CD4-positive, alpha-beta T cell (primary cell): Measurements from ENCODE around the gene PPP1R13B. TPM values are rescaled to one million over a fixed set of nuclear protein-coding genes. Genes with fewer than 3 reads are reported as not detected.

Experiments
- ATAC-seq: fragments of 200-7000 bp; cut with Tn5 transposase; one replicate; pipeline ENCODE4 v1.10.0; 2022; ENCODE audit warnings: mild to moderate bottlenecking; ENCODE audit not compliant: poor library complexity
- CTCF ChIA-PET: fragments of 350-600 bp; sonication (Branson Sonifier 250); formaldehyde crosslinking; loops from one replicate; lab custom pipeline; 2021; ENCODE audit warnings: antibody characterized with exemption, inconsistent platforms; lab: Charles Lee
- POLR2A ChIA-PET: fragments of 350-600 bp; sonication (Branson Sonifier 250); formaldehyde crosslinking; loops from one replicate; lab custom pipeline; 2021; ENCODE audit warnings: antibody characterized with exemption, inconsistent platforms; lab: Charles Lee
- DNase-seq, 14 experiments: peaks; one replicate each; pipeline ENCODE4 v3.0.0-alpha.2; 2013 to 2020; ENCODE audit warnings: mixed read lengths in 2 of 14
- H3K27ac ChIP-seq, 2 donors: one replicate each; pipeline versions ENCODE4 v1.5.1 to v1.7.0; 2013; ENCODE audit warnings: low read length in 2 of 2, low read depth in 1 of 2, mild to moderate bottlenecking in 1 of 2
- H3K27me3 ChIP-seq, 2 experiments: 1 replicate in 1 of 2; 2 replicates in 1 of 2; pipeline versions ENCODE4 v1.6.1 to v1.7.0; 2013; ENCODE audit warnings: low read length in 2 of 2, control low read depth in 1 of 2, mild to moderate bottlenecking in 1 of 2, moderate library complexity in 1 of 2; ENCODE audit not compliant: insufficient read depth in 2 of 2, control insufficient read depth in 1 of 2
- H3K36me3 ChIP-seq: one replicate; pipeline ENCODE4 v1.6.1; 2013; ENCODE audit warnings: low read length, control low read depth; ENCODE audit not compliant: insufficient read depth
- H3K4me1 ChIP-seq: one replicate; pipeline ENCODE4 v1.6.1; 2013; ENCODE audit warnings: low read length, control low read depth; ENCODE audit not compliant: insufficient read depth
- H3K4me3 ChIP-seq: one replicate; pipeline ENCODE4 v1.5.1; 2013; ENCODE audit warnings: mild to moderate bottlenecking, low read length, moderate library complexity
- H3K9me3 ChIP-seq, 2 experiments: 1 replicate in 1 of 2; 2 replicates in 1 of 2; pipeline versions ENCODE4 v1.6.1 to v1.7.0; 2013; ENCODE audit warnings: low read length in 2 of 2, mild to moderate bottlenecking in 2 of 2, control low read depth in 1 of 2, moderate library complexity in 1 of 2; ENCODE audit not compliant: control insufficient read depth in 1 of 2, insufficient read depth in 1 of 2
- H3K27ac Mint-ChIP-seq: one replicate; pipeline ENCODE4 v1.8.0; 2020; ENCODE audit warnings: mixed read lengths
- H3K27me3 Mint-ChIP-seq: one replicate; pipeline ENCODE4 v1.8.0; 2021; ENCODE audit warnings: mixed read lengths
- H3K36me3 Mint-ChIP-seq: one replicate; pipeline ENCODE4 v1.8.0; 2021; ENCODE audit warnings: low read depth, mixed read lengths
- H3K4me1 Mint-ChIP-seq: one replicate; pipeline ENCODE4 v1.8.0; 2021; ENCODE audit warnings: low read depth, mixed read lengths
- H3K4me3 Mint-ChIP-seq: one replicate; pipeline ENCODE4 v1.8.0; 2020; ENCODE audit warnings: mild to moderate bottlenecking, mixed read lengths
- H3K9me3 Mint-ChIP-seq: one replicate; pipeline ENCODE4 v1.8.0; 2020; ENCODE audit warnings: mixed read lengths
- CTCF ChIP-seq: fragments of 200-600 bp; IDR thresholded peaks from one replicate; pipeline ENCODE4 v1.8.0; 2022; ENCODE audit warnings: antibody characterized with exemption, mild to moderate bottlenecking
- intact Hi-C, 2 experiments: fragments of 100-400 bp; cut with DNase I in 1 of 2; cut with micrococcal nuclease in 1 of 2; formaldehyde crosslinking; loops; one replicate each; pipeline versions ENCODE4 v1.15.1 to v1.9.0; 2023 to 2025; cut with DNase I, micrococcal nuclease
- total RNA-seq, 174 experiments: library from RNA in 2 of 174; stranded (reverse) in 2 of 174; gene quantifications; one replicate each; pipeline ENCODE4 v1.2.3 and lab custom pipeline; 2021 to 2026

Gene PPP1R13B
- total RNA-seq, 2 experiments from 2014 or later, result 14.3 to 14.4 TPM

- Mint-ChIP-seq H3K4me1 (peaks cover 4% of the 10 kb centered on the region), H3K4me3 (no peak overlapping the region), H3K27me3 (no peaks in the 10 kb centered on the region), H3K36me3 (peaks cover 61% of the 10 kb centered on the region), H3K27ac (no peak overlapping the region), H3K9me3 (no peaks in the 10 kb centered on the region)
- Histone ChIP-seq H3K9me3 (no peaks in the 10 kb centered on the region), H3K27me3 (no peaks in the 10 kb centered on the region), H3K36me3 (peaks cover 73% of the 10 kb centered on the region), H3K4me3 (no peak overlapping the region), H3K4me1 (peaks cover 7% of the 10 kb centered on the region), H3K27ac (no peak overlapping the region)
- DNase-seq, result no peak
- no peak for TF ChIP-seq CTCF
- intact Hi-C loops, result no loop called here
- POLR2A ChIA-PET, result no interaction called here
- no peak for ATAC-seq
- CTCF ChIA-PET, result interaction anchor here (0.7 kb wide), 1 partner anchor 60 kb away, joined by 4 read pairs; no protein-coding TSS in a partner anchor
These were observed 151.9 kb downstream of the PPP1R13B start for GRCh38 chr14:103695296-103696069.

- no peaks in the 10 kb centered on the region for H3K9me3 ChIP-seq
- Mint-ChIP-seq H3K27me3 (no peaks in the 10 kb centered on the region), H3K4me1 (peaks cover 4% of the 10 kb centered on the region), H3K36me3 (peaks cover 64% of the 10 kb centered on the region), H3K27ac (no peak overlapping the region), H3K9me3 (no peaks in the 10 kb centered on the region), H3K4me3 (no peak overlapping the region)
- intact Hi-C loops, result no loop called here
- no peak for DNase-seq
- ChIA-PET POLR2A (no interaction called here), CTCF (no interaction called here)
- H3K4me3 ChIP-seq, result no peak overlapping the region
- no peaks in the 10 kb centered on the region for H3K27me3 ChIP-seq
- no peak for TF ChIP-seq CTCF
- peaks cover 7% of the 10 kb centered on the region for H3K4me1 ChIP-seq
- ATAC-seq, result no peak
- no peak overlapping the region for H3K27ac ChIP-seq
- H3K36me3 ChIP-seq, result peaks cover 69% of the 10 kb centered on the region
These were observed 152.8 kb downstream of the PPP1R13B start for GRCh38 chr14:103694572-103695026.

GRCh38 chr14:103693515-103693914 lies 153.9 kb downstream of the PPP1R13B start:
- no peak for TF ChIP-seq CTCF
- no peaks in the 10 kb centered on the region for H3K27me3 Mint-ChIP-seq
- ChIA-PET CTCF (no interaction called here), POLR2A (no interaction called here)
- Histone ChIP-seq H3K36me3 (peaks cover 70% of the 10 kb centered on the region), H3K27ac (no peak overlapping the region), H3K27me3 (no peaks in the 10 kb centered on the region), H3K9me3 (no peaks in the 10 kb centered on the region), H3K4me1 (peaks cover 7% of the 10 kb centered on the region), H3K4me3 (no peak overlapping the region)
- H3K27ac Mint-ChIP-seq, result no peak overlapping the region
- ATAC-seq (no peak), DNase-seq (no peak)
- H3K36me3 Mint-ChIP-seq, result peaks cover 72% of the 10 kb centered on the region
- no peak overlapping the region for H3K4me3 Mint-ChIP-seq
- intact Hi-C loops, result no loop called here
- H3K9me3 Mint-ChIP-seq, result no peaks in the 10 kb centered on the region
- peaks cover 4% of the 10 kb centered on the region for H3K4me1 Mint-ChIP-seq
